Fibroblast of lung (primary cell): ENCODE data around the gene CLSTN2. TPM values are rescaled to one million over a fixed set of nuclear protein-coding genes. Genes with fewer than 3 reads are reported as not detected.

ENCODE experiments used
- DNase-seq, 2 donors: peaks; one replicate each; pipeline versions ENCODE4 v3.0.0 to v3.0.0-alpha.2; 2010; ENCODE audit warnings: low read depth in 2 of 2
- H2AFZ ChIP-seq: 2 replicates; pipeline ENCODE4 v1.5.1; 2012; ENCODE audit warnings: low read length, control low read depth, inconsistent platforms
- H3K27ac ChIP-seq: 2 replicates; pipeline ENCODE4 v1.5.1; 2011; ENCODE audit warnings: low read length, control low read depth; ENCODE audit not compliant: insufficient read depth
- H3K27me3 ChIP-seq: 2 replicates; pipeline ENCODE4 v1.5.1; 2011; ENCODE audit warnings: mild to moderate bottlenecking, low read length; ENCODE audit not compliant: control insufficient read depth, insufficient read depth
- H3K36me3 ChIP-seq: 2 replicates; pipeline ENCODE4 v1.5.1; 2011; ENCODE audit warnings: low read length; ENCODE audit not compliant: control insufficient read depth, insufficient read depth
- H3K4me1 ChIP-seq: 2 replicates; pipeline ENCODE4 v1.5.1; 2011; ENCODE audit warnings: low read length; ENCODE audit not compliant: control insufficient read depth, insufficient read depth; ENCODE audit errors: extremely low read depth
- H3K4me2 ChIP-seq: 2 replicates; pipeline ENCODE4 v1.5.1; 2011; ENCODE audit warnings: low read length, control low read depth; ENCODE audit not compliant: insufficient read depth; ENCODE audit errors: extremely low read depth
- H3K4me3 ChIP-seq, 4 experiments: fragments of 200-600 bp in 1 of 4; sonication (generic) in 1 of 4; replicated peaks in 1 of 4; 2 replicates each; pipeline ENCODE4 v1.5.1; 2011 to 2016; ENCODE audit warnings: low read length in 4 of 4, low read depth in 3 of 4, mild to moderate bottlenecking in 3 of 4, control low read depth in 2 of 4, inconsistent platforms in 1 of 4, mixed read lengths in 1 of 4; ENCODE audit not compliant: insufficient read depth in 1 of 4; ENCODE audit errors: control extremely low read depth in 1 of 4
- H3K79me2 ChIP-seq: 2 replicates; pipeline ENCODE4 v1.5.1; 2012; ENCODE audit warnings: mild to moderate bottlenecking, low read length, inconsistent platforms; ENCODE audit not compliant: control insufficient read depth, insufficient read depth
- H3K9ac ChIP-seq: 2 replicates; pipeline ENCODE4 v1.5.1; 2011; ENCODE audit warnings: mild to moderate bottlenecking, low read length, control low read depth; ENCODE audit not compliant: insufficient read depth
- H3K9me3 ChIP-seq: 2 replicates; pipeline ENCODE4 v1.5.1; 2012; ENCODE audit warnings: low read depth, low read length; ENCODE audit not compliant: control insufficient read depth, insufficient read depth
- H4K20me1 ChIP-seq: 2 replicates; pipeline ENCODE4 v1.5.1; 2011; ENCODE audit warnings: low read length; ENCODE audit not compliant: control insufficient read depth, insufficient read depth; ENCODE audit errors: extremely low read depth
- CTCF ChIP-seq, 2 donors: IDR thresholded peaks in 1 of 2; conservative IDR thresholded peaks in 1 of 2; 1 replicate in 1 of 2; 2 replicates in 1 of 2; pipeline ENCODE4 v1.5.1; 2011 to 2012; ENCODE audit warnings: low read length in 2 of 2, control low read depth in 1 of 2, inconsistent platforms in 1 of 2, low read depth in 1 of 2, mild to moderate bottlenecking in 1 of 2
- EZH2 ChIP-seq: IDR thresholded peaks from 2 replicates; pipeline ENCODE4 v1.5.1; 2012; ENCODE audit warnings: low read length, control low read depth, mild to moderate bottlenecking; ENCODE audit errors: missing control alignments
- polyA plus RNA-seq, 2 donors: library from polyadenylated mRNA; depleted of rRNA in 1 of 2; stranded (reverse) in 1 of 2; unstranded in 1 of 2; fragments of >200 nt; gene quantifications; 2 replicates each; pipeline ENCODE4 v1.2.1, GENCODE V29; 2011 to 2012; ENCODE audit warnings: missing spikeins in 1 of 2
- total RNA-seq: library from RNA; depleted of rRNA; stranded (reverse); fragments of >200 nt; gene quantifications from 2 replicates; pipeline ENCODE4 v1.2.1, GENCODE V29; 2014

Gene CLSTN2
- total and polyA plus RNA-seq, 2 donors (not counting 1 experiment from before 2014, with no cell fraction given), result under 0.01 to 1.3 TPM

- no peaks in the 10 kb centered on the region for H3K27me3 ChIP-seq
- no peak overlapping the region for H3K9ac ChIP-seq
- H3K4me2 ChIP-seq, result no peak overlapping the region
- DNase-seq, result peak in 1 of 2 donors; percentile 17
- no peak for TF ChIP-seq EZH2
- TF ChIP-seq CTCF (conservative IDR thresholded peaks at IDR 0.05 in 1 of 2, IDR thresholded peaks at IDR 0.05 in 1 of 2; ENCODE audit: low read depth in 1 of 2, low read length in 2 of 2), result no peak
- H3K36me3 ChIP-seq, result no peaks in the 10 kb centered on the region
- H4K20me1 ChIP-seq, result no peaks in the 10 kb centered on the region
- H3K4me1 ChIP-seq, result no peaks in the 10 kb centered on the region
- H3K79me2 ChIP-seq, result no peaks in the 10 kb centered on the region
- no peak overlapping the region for H3K4me3 ChIP-seq
- no peaks in the 10 kb centered on the region for H3K9me3 ChIP-seq
- H2AFZ ChIP-seq, result no peak overlapping the region
- H3K27ac ChIP-seq, result no peak overlapping the region
Measured at GRCh38 chr3:140270329-140270728, 335.3 kb downstream of the CLSTN2 start.

GRCh38 chr3:140273542-140274195 is 338.7 kb downstream of the CLSTN2 start:
- no peaks in the 10 kb centered on the region for H3K79me2 ChIP-seq
- H3K9ac ChIP-seq, result no peak overlapping the region
- TF ChIP-seq CTCF (conservative IDR thresholded peaks at IDR 0.05 in 1 of 2, IDR thresholded peaks at IDR 0.05 in 1 of 2; ENCODE audit: low read depth in 1 of 2, low read length in 2 of 2), result no peak
- no peak for TF ChIP-seq EZH2
- H3K4me2 ChIP-seq, result no peak overlapping the region
- no peak overlapping the region for H2AFZ ChIP-seq
- H3K4me1 ChIP-seq, result no peaks in the 10 kb centered on the region
- H3K27me3 ChIP-seq, result no peaks in the 10 kb centered on the region
- peak in 1 of 2 donors; percentile 46 for DNase-seq
- H3K4me3 ChIP-seq, result no peak overlapping the region
- no peak overlapping the region for H3K27ac ChIP-seq
- H3K9me3 ChIP-seq, result no peaks in the 10 kb centered on the region
- no peaks in the 10 kb centered on the region for H3K36me3 ChIP-seq
- no peaks in the 10 kb centered on the region for H4K20me1 ChIP-seq

- Histone ChIP-seq H3K27ac (no peak overlapping the region), H3K9ac (no peak overlapping the region), H3K36me3 (no peaks in the 10 kb centered on the region), H3K4me2 (no peak overlapping the region), H3K4me3 (no peak overlapping the region), H4K20me1 (no peaks in the 10 kb centered on the region), H3K9me3 (no peaks in the 10 kb centered on the region), H3K27me3 (no peaks in the 10 kb centered on the region), H2AFZ (no peak overlapping the region), H3K4me1 (no peaks in the 10 kb centered on the region), H3K79me2 (no peaks in the 10 kb centered on the region)
- DNase-seq, result no peak
- TF ChIP-seq EZH2 (no peak), CTCF (conservative IDR thresholded peaks at IDR 0.05 in 1 of 2, IDR thresholded peaks at IDR 0.05 in 1 of 2; ENCODE audit: low read depth in 1 of 2, low read length in 2 of 2) (no peak)
Measured at GRCh38 chr3:140274429-140274828, 339.4 kb downstream of the CLSTN2 start.
